K562 (cell line): ENCODE data around the gene HAGHL. TPM values are rescaled to one million over a fixed set of nuclear protein-coding genes. Genes with fewer than 3 reads are reported as not detected.

Experiments
- ATAC-seq: fragments of 200-7000 bp; cut with Tn5 transposase; 3 replicates; pipeline ENCODE4 v1.9.1; 2020; ENCODE audit warnings: moderate library complexity
- BruUV-seq: library from RNA; stranded (reverse); fragments of 400-500 nt; replicated peaks from 2 replicates; lab custom pipeline; 2021; lab: Mats Ljungman, UMichigan
- CTCF ChIA-PET: fragments of 300-600 bp; formaldehyde crosslinking; extraction: SDS; loops from one replicate; lab custom pipeline; 2021; ENCODE audit warnings: low intra/inter-chr PET ratio; lab: Yijun Ruan, JAX
- POLR2A ChIA-PET: fragments of 300-600, 350-650 bp; sonication (Branson Sonifier 250); formaldehyde crosslinking; extraction: SDS; loops from one replicate; lab custom pipeline; 2021; ENCODE audit warnings: antibody characterized with exemption, inconsistent platforms; lab: Yijun Ruan, JAX
- DNase-seq, 4 experiments: peaks; one replicate each; pipeline versions ENCODE4 v3.0.0 to v3.0.0-alpha.2; 2011 to 2018; ENCODE audit warnings: low spot score in 3 of 4, mixed read lengths in 3 of 4; ENCODE audit errors: extremely low read depth in 1 of 4
- FAIRE-seq: peaks from 2 replicates; lab custom pipeline; 2011; peaks lifted over from hg19 to GRCh38; lab: Jason Lieb, UNC
- H2AFZ ChIP-seq: 2 replicates; pipeline ENCODE4 v1.6.0; 2011; ENCODE audit warnings: low read depth, low read length, control low read depth, inconsistent platforms
- H3K27ac ChIP-seq: fragments of 200-600 bp; 3 replicates; pipeline ENCODE4 v1.8.0; 2011; ENCODE audit warnings: low read depth, mild to moderate bottlenecking, control low read depth, inconsistent platforms, low read length, moderate library complexity, mixed read lengths; ENCODE audit errors: extremely low read depth
- H3K27me3 ChIP-seq, 2 experiments: fragments of 300-600 bp in 1 of 2; 2 replicates in 1 of 2; 3 replicates in 1 of 2; pipeline versions ENCODE4 v1.6.0 to v1.8.0; 2011; ENCODE audit warnings: inconsistent platforms in 2 of 2, low read length in 2 of 2, mild to moderate bottlenecking in 1 of 2, mixed read lengths in 1 of 2, moderate library complexity in 1 of 2; ENCODE audit not compliant: control insufficient read depth in 2 of 2, insufficient read depth in 2 of 2
- H3K36me3 ChIP-seq: fragments of 300-600 bp; 3 replicates; pipeline ENCODE4 v1.8.0; 2011; ENCODE audit warnings: mild to moderate bottlenecking, low read length, inconsistent platforms; ENCODE audit not compliant: control insufficient read depth, insufficient read depth
- H3K4me1 ChIP-seq, 2 experiments: fragments of 200-600 bp in 1 of 2; replicated peaks in 1 of 2; 2 replicates in 1 of 2; 3 replicates in 1 of 2; pipeline versions ENCODE4 v1.5.1 to v1.8.0; 2011; ENCODE audit warnings: inconsistent platforms in 2 of 2, low read length in 2 of 2, mild to moderate bottlenecking in 1 of 2, mixed read lengths in 1 of 2, moderate library complexity in 1 of 2; ENCODE audit not compliant: control insufficient read depth in 2 of 2, insufficient read depth in 2 of 2
- H3K4me2 ChIP-seq: 2 replicates; pipeline ENCODE4 v1.6.1; 2011; ENCODE audit warnings: low read length, control low read depth, inconsistent platforms, mixed read lengths; ENCODE audit not compliant: insufficient read depth
- H3K4me3 ChIP-seq: fragments of 200-600 bp; sonication (generic), shearing (Covaris generic); 2 replicates; pipeline ENCODE4 v1.5.1; 2016; ENCODE audit warnings: control low read depth, inconsistent platforms
- H3K79me2 ChIP-seq: fragments of 200-600 bp; 3 replicates; pipeline ENCODE4 v1.8.0; 2011; ENCODE audit warnings: low read length, inconsistent platforms; ENCODE audit not compliant: control insufficient read depth, insufficient read depth
- H3K9ac ChIP-seq, 2 experiments: 2 replicates each; pipeline versions ENCODE4 v1.6.0 to v1.6.1; 2011; ENCODE audit warnings: low read depth in 2 of 2, low read length in 2 of 2, control low read depth in 1 of 2, inconsistent platforms in 1 of 2, mild to moderate bottlenecking in 1 of 2, mixed read lengths in 1 of 2; ENCODE audit not compliant: insufficient read depth in 1 of 2
- H3K9me1 ChIP-seq: one replicate; pipeline ENCODE4 v1.6.0; 2011; ENCODE audit warnings: inconsistent platforms, mild to moderate bottlenecking, low read length, moderate library complexity; ENCODE audit not compliant: control insufficient read depth, insufficient read depth
- H3K9me3 ChIP-seq: replicated peaks from 2 replicates; pipeline ENCODE4 v1.5.1; 2011; ENCODE audit warnings: low read depth, low read length, inconsistent platforms; ENCODE audit not compliant: control insufficient read depth, insufficient read depth
- H4K20me1 ChIP-seq: replicated peaks from 2 replicates; pipeline ENCODE4 v1.6.1; 2011; ENCODE audit warnings: low read length, inconsistent platforms, mixed read lengths; ENCODE audit not compliant: control insufficient read depth, insufficient read depth
- GATAD2B ChIP-seq: fragments of 450-650 bp; IDR thresholded peaks from 2 replicates; pipeline ENCODE4 v1.6.1; 2017; ENCODE audit warnings: mild to moderate bottlenecking, borderline replicate concordance
- GTF2A2 ChIP-seq: IDR thresholded peaks from 2 replicates; pipeline ENCODE4 v1.6.1; 2016; ENCODE audit warnings: mild to moderate bottlenecking, missing genetic modification characterization, missing compliant biosample characterization
- HOXB6 ChIP-seq: fragments of 250-450 bp; sonication (Bioruptor Pico); IDR thresholded peaks from 2 replicates; pipeline ENCODE4 v1.5.1; 2022; ENCODE audit warnings: mild to moderate bottlenecking, borderline replicate concordance
- RAD51 ChIP-seq: fragments of 450-650 bp; IDR thresholded peaks from 2 replicates; pipeline ENCODE4 v1.7.1; 2016; ENCODE audit warnings: low read depth, mild to moderate bottlenecking, borderline replicate concordance
- RBBP5 ChIP-seq: fragments of 200-600 bp; sonication (generic); IDR thresholded peaks from 2 replicates; pipeline ENCODE4 v1.6.1; 2012; ENCODE audit warnings: borderline replicate concordance, mild to moderate bottlenecking, low read length, control low read depth, inconsistent platforms; ENCODE audit not compliant: insufficient read depth, poor library complexity, severe bottlenecking
- RBFOX2 ChIP-seq: fragments of 200-400 bp; formaldehyde crosslinking; IDR thresholded peaks from 2 replicates; pipeline ENCODE4 v1.6.1; 2017; ENCODE audit warnings: low read depth, mild to moderate bottlenecking, low read length, moderate library complexity
- SLC30A9 ChIP-seq: fragments of 250-450 bp; sonication (Bioruptor Pico); IDR thresholded peaks from 2 replicates; pipeline ENCODE4 v1.8.0; 2022; ENCODE audit warnings: mild to moderate bottlenecking, moderate library complexity
- ZBTB7A ChIP-seq: IDR thresholded peaks from 2 replicates; pipeline ENCODE4 v1.6.1; 2011; ENCODE audit warnings: low read depth, mild to moderate bottlenecking, low read length, moderate library complexity, borderline replicate concordance; ENCODE audit not compliant: control insufficient read depth
- ZNF644 ChIP-seq: fragments of 200-800 bp; sonication (Bioruptor generic); IDR thresholded peaks from 2 replicates; pipeline ENCODE4 v1.6.1; 2016; ENCODE audit warnings: low read depth, missing genetic modification characterization, missing compliant biosample characterization
- ZNF778 ChIP-seq: fragments of 450-650 bp; formaldehyde crosslinking; IDR thresholded peaks from 2 replicates; pipeline ENCODE4 v1.4.0; 2020; ENCODE audit warnings: mild to moderate bottlenecking, moderate library complexity
- WGBS: fragments of 100-300 bp; shearing (Covaris generic); methylation state at CpG from one replicate; pipeline ENCODE4 v1.1.6; 2016; ENCODE audit warnings: low coverage, mixed read lengths; ENCODE audit not compliant: insufficient coverage; ENCODE audit errors: missing lambda C conversion rate; 5-methylcytosine and 5-hydroxymethylcytosine counted together
- in situ Hi-C: fragments of 300-500 bp; cut with MboI; formaldehyde crosslinking; loops from 4 replicates; pipeline ENCODE4 v1.15.0; 2018; ENCODE audit warnings: inconsistent platforms, mixed read lengths
- intact Hi-C: fragments of 100-400 bp; cut with micrococcal nuclease; formaldehyde crosslinking; loops from 2 replicates; pipeline ENCODE4 v1.14.2; 2022
- polyA plus RNA-seq, 8 experiments: library from polyadenylated mRNA; depleted of rRNA in 4 of 8; stranded (reverse) in 5 of 8; unstranded in 3 of 8; fragments of >200 nt; fragmentation: Nextera tagmentation in 2 of 8; fragmentation: Illumina TruSeq in 1 of 8; extraction: Ambion mirVana in 2 of 8; extraction: Trizol in 1 of 8; gene quantifications; 2 replicates each; pipeline versions ENCODE4 v1.2.1 to v1.2.3, GENCODE V29; 2011 to 2014; ENCODE audit warnings: inconsistent platforms in 1 of 8, missing spikeins in 1 of 8
- total RNA-seq, 7 experiments: library from RNA; depleted of rRNA in 6 of 7; stranded (reverse); fragments of >200 nt in 6 of 7; fragmentation: Illumina TruSeq in 2 of 7; extraction: Trizol in 2 of 7; gene quantifications; 2 replicates each; pipeline versions ENCODE4 v1.2.1 to v1.2.3, GENCODE V29; 2011 to 2021; ENCODE audit warnings: low replicate concordance in 1 of 7
- TF ChIP-seq, protein P1 (sequence below), 2 experiments: IDR thresholded peaks; 2 replicates each; pipeline ENCODE4 v1.6.1; 2012; ENCODE audit warnings: improper control_type of control experiment in 2 of 2, low read depth in 2 of 2, low read length in 2 of 2, borderline replicate concordance in 1 of 2

HAGHL gene
- total and polyA plus RNA-seq, 9 of the 15 experiments (the other 6 are each of a cell fraction or from before 2014, with no cell fraction given): 0.31 to 83.4 (median 20.7) TPM

DNA sequence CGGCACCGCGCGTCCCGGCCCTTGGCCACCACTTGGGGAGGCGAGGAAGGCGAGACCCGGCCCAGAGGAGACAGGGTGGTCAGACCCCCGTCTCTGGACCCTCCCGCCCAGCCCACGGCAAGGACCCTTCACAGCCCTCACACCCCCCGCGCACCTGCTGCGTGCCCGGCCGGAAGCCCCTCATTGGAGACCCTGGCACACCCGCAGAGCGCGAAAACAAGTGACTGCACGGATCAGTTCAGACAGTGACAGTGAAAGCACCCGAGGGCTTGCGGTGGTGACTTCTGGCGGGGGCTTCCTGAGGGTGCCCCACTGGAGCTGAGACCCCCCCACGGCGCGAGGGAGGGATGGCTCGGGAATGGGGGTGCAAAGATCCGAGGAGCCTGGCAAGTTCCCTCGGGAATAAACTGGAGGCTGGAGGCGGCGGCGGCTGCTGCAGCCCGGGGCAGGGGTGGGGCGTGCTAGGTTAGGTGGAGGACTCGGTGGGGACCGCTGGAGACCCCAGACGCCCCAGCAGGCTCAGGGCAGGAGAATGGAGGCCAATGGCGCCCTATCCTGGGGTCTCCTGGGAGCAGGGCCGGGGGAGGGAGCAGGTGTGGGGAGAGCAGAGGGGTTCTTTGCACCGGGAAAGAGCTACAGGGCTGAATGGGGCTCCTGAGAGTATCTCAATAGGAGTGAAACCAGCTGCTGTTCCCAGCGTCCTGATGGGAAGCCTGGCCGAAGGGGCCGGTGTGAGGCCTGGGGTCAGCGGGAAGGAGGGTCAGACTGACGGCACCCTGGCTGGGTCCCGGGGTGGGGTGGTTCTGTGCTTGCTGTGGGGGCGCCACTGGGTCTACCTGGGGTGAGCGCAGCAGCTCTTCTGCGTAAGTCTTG is 20.5 kb upstream of the HAGHL start:
- Histone ChIP-seq H3K4me2 (no peak overlapping the region), H3K9ac (peak overlapping the region in 1 of 2 experiments; percentile 76; a peak in 1 of 4 replicates), H3K27me3 (peaks cover 8 to 43% of the 10 kb centered on the region in 2 experiments; a peak in 4 of 5 replicates), H3K4me3 (no peak overlapping the region), H3K36me3 (no peaks in the 10 kb centered on the region), H3K4me1 (peaks cover 0 to 65% of the 10 kb centered on the region in 2 experiments; a peak in 3 of 5 replicates), H3K79me2 (no peaks in the 10 kb centered on the region), H4K20me1 (peaks cover 41% of the 10 kb centered on the region), H3K9me1 (peaks cover 6% of the 10 kb centered on the region), H3K9me3 (no peaks in the 10 kb centered on the region), H3K27ac (no peak overlapping the region), H2AFZ (no peak overlapping the region)
- 19% methylated on average over 27 of the region's 49 CpGs for WGBS
- CTCF ChIA-PET: no interaction called here
- intact Hi-C loops (no loop called here), in situ Hi-C loops (no loop called here)
- no peak for ATAC-seq
- BruUV-seq: no TSS peak
- DNase-seq: no peak
- no peak for FAIRE-seq
- POLR2A ChIA-PET: interaction anchor here (0.7 to 1.7 kb wide), 5 partner anchors 10 to 57 kb away, joined by 3 to 9 read pairs (median 3); no protein-coding TSS in a partner anchor
- no peak for TF ChIP-seq GATAD2B
- TF ChIP-seq ZNF778: no peak
- no peak for TF ChIP-seq SLC30A9
- TF ChIP-seq RBFOX2: 0 out of 2 replicates have a peak, but pooled peaks have one; percentile 10
- no peak for TF ChIP-seq HOXB6 (CRISPR knock-in tag)
- no peak for TF ChIP-seq RBBP5
- no peak for TF ChIP-seq RAD51
- no peak for TF ChIP-seq GTF2A2
- TF ChIP-seq ZNF644: 0 out of 2 replicates have a peak, but pooled peaks have one; percentile 8
- TF ChIP-seq, protein P1, sequence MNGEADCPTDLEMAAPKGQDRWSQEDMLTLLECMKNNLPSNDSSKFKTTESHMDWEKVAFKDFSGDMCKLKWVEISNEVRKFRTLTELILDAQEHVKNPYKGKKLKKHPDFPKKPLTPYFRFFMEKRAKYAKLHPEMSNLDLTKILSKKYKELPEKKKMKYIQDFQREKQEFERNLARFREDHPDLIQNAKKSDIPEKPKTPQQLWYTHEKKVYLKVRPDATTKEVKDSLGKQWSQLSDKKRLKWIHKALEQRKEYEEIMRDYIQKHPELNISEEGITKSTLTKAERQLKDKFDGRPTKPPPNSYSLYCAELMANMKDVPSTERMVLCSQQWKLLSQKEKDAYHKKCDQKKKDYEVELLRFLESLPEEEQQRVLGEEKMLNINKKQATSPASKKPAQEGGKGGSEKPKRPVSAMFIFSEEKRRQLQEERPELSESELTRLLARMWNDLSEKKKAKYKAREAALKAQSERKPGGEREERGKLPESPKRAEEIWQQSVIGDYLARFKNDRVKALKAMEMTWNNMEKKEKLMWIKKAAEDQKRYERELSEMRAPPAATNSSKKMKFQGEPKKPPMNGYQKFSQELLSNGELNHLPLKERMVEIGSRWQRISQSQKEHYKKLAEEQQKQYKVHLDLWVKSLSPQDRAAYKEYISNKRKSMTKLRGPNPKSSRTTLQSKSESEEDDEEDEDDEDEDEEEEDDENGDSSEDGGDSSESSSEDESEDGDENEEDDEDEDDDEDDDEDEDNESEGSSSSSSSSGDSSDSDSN (IDR thresholded peaks at IDR 0.05; ENCODE audit: borderline replicate concordance in 1 of 2, low read depth in 2 of 2, low read length in 2 of 2): 0 out of 4 replicates have a peak, but pooled peaks of 1 of the 2 experiments have one; percentile 27
- TF ChIP-seq ZBTB7A: 0 out of 2 replicates have a peak, but pooled peaks have one; percentile 18
